Left lung (tissue), 14 donors: ENCODE data around the gene PDE4B. TPM values are rescaled to one million over a fixed set of nuclear protein-coding genes. Genes with fewer than 3 reads are reported as not detected.

ENCODE experiments used
- ATAC-seq: fragments of 200-7000 bp; cut with Tn5 transposase; one replicate; pipeline ENCODE4 v1.9.1; 2020; ENCODE audit warnings: moderate library complexity
- DNase-seq, 4 donors: peaks; one replicate each; pipeline ENCODE4 v3.0.0-alpha.2; 2013 to 2020
- H3K27ac ChIP-seq, 2 donors: fragments of 200-600 bp; sonication (generic) in 1 of 2; one replicate each; pipeline versions ENCODE4 v1.5.0 to v1.8.0; 2020 to 2021
- H3K27me3 ChIP-seq, 2 donors: fragments of 200-600 bp; sonication (generic) in 1 of 2; one replicate each; pipeline versions ENCODE4 v1.5.0 to v1.8.0; 2020 to 2021
- H3K36me3 ChIP-seq, 2 donors: fragments of 200-600 bp; sonication (generic) in 1 of 2; one replicate each; pipeline versions ENCODE4 v1.5.0 to v1.8.0; 2020 to 2021
- H3K4me1 ChIP-seq, 2 donors: fragments of 200-600 bp; one replicate each; pipeline ENCODE4 v1.8.0; 2021
- H3K4me3 ChIP-seq, 2 donors: fragments of 200-600 bp; sonication (generic) in 1 of 2; one replicate each; pipeline versions ENCODE4 v1.5.0 to v1.8.0; 2020 to 2021; ENCODE audit warnings: mild to moderate bottlenecking in 1 of 2
- H3K9me3 ChIP-seq, 2 donors: fragments of 200-600 bp; sonication (generic) in 1 of 2; one replicate each; pipeline versions ENCODE4 v1.5.0 to v1.8.0; 2020 to 2021
- intact Hi-C, 2 donors: fragments of 100-400 bp; cut with DNase I; formaldehyde crosslinking; loops; one replicate each; pipeline versions ENCODE4 v1.11.2 to v1.14.2; 2022
- long read RNA-seq, 12 donors: library from polyadenylated mRNA in 2 of 12; unstranded in 2 of 12; transcript quantifications; one replicate each; pipeline ENCODE4 v2.0.0 and lab custom pipeline, GENCODE V29; 2019 to 2026
- polyA plus RNA-seq, 6 donors: library from polyadenylated mRNA; unstranded; fragments of 120-200 nt; gene quantifications; one replicate each; pipeline ENCODE4 v1.2.1, GENCODE V29; 2013; ENCODE audit not compliant: insufficient read length in 6 of 6
- total RNA-seq, 2 donors: library from RNA; stranded (reverse); fragmentation: NEBNext Ultra II Directional; extraction: Animal tissue kit (Norgen Biotek cat#: 25700); gene quantifications; one replicate each; pipeline ENCODE4 v1.2.1, GENCODE V29; 2021
- TF ChIP-seq, protein P1 (sequence below), 2 donors: fragments of 200-600 bp; sonication (generic) in 1 of 2; IDR thresholded peaks; one replicate each; pipeline versions ENCODE4 v1.5.0 to v1.8.0; 2021; ENCODE audit warnings: antibody characterized with exemption in 2 of 2
- donor health status: DM: no; HTN: yes; CAD: no.
- donor health status: DM: no; HTN: no; CAD: no.

PDE4B gene
- total RNA-seq (10 to 100 TPM in 1 of 2 donors, 1 to 10 TPM in 1; 8.6 to 16.8 TPM), polyA plus RNA-seq (10 to 100 TPM; 16.3 to 50.7 (median 26.0) TPM)
- long read RNA-seq, donor 1, partial matches to known transcripts, result 0 of 4 reads
- long read RNA-seq, donor 1, other reads (novel, unspliced or antisense), result 0 of 4 reads
- long read RNA-seq, donor 2, partial matches to known transcripts, result 6 of 9 reads
- long read RNA-seq, donor 2, other reads (novel, unspliced or antisense), result 0 of 9 reads
- long read RNA-seq, donor 3, partial matches to known transcripts, result 0 of 4 reads
- long read RNA-seq, donor 3, other reads (novel, unspliced or antisense), result 0 of 4 reads
- long read RNA-seq, donor 4, partial matches to known transcripts, result 1 of 1 reads
- long read RNA-seq, donor 4, other reads (novel, unspliced or antisense), result 0 of 1 reads
- long read RNA-seq, donor 5, partial matches to known transcripts, result 0 of 3 reads
- long read RNA-seq, donor 5, other reads (novel, unspliced or antisense), result 0 of 3 reads
- long read RNA-seq, donor 6, transcript PDE4B-203 (10 exons, 3,982 nt), result major isoform, 5 of 5 reads
- long read RNA-seq, donor 6, partial matches to known transcripts, result 0 of 5 reads
- long read RNA-seq, donor 6, other reads (novel, unspliced or antisense), result 0 of 5 reads
- long read RNA-seq, donor 7, partial matches to known transcripts, result 23 of 24 reads
- long read RNA-seq, donor 7, other reads (novel, unspliced or antisense), result 0 of 24 reads
- long read RNA-seq, donor 8, partial matches to known transcripts, result 13 of 16 reads
- long read RNA-seq, donor 8, other reads (novel, unspliced or antisense), result 0 of 16 reads
- long read RNA-seq, donor 9, result 0 reads
- long read RNA-seq, donor 10, partial matches to known transcripts, result 4 of 4 reads
- long read RNA-seq, donor 10, other reads (novel, unspliced or antisense), result 0 of 4 reads
- long read RNA-seq, donor 11, partial matches to known transcripts, result 6 of 10 reads
- long read RNA-seq, donor 11, other reads (novel, unspliced or antisense), result 0 of 10 reads
- long read RNA-seq, donor 12, partial matches to known transcripts, result 0 of 3 reads
- long read RNA-seq, donor 12, other reads (novel, unspliced or antisense), result 0 of 3 reads

DNA sequence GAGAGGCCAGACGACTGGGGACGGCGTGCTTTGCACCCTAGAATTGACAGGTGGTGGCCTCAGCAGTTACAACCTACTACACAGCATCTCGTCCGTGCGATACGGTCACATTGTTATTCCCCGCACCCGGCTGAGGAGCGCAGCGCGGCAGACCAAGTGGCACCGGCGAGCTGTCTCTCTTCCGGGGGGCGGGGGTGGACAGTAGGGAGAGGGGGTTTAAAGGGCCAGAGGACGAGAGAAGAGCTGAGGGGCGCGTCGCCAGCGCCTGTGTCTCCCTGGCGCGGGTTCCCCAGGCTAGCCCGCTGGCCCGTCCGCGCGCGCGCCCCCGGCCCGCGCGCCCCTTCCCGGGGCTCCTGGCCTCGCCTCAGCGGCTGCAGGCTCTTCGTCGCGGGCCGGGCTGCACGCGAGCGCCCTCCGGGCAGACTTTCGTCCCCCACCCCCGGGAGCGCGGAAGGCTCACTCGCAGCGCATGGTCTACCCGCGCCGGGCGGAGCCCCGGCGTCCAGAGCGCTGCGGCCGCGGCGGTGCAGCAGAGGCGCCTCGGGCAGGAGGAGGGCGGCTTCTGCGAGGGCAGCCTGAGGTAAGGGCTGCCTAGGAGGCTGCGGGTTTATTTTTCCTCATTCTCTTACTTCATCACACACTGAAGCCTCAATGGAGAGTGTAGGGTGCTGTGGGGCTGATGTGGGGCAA, at the start of gene PDE4B:
TSS of gene PDE4B (plus strand) at position 227 of the 690 bp plus-strand sequence.
- H3K4me3 ChIP-seq, result peak within 1 kb of the TSS; percentile 26 to 40
- H3K27me3 ChIP-seq, result peaks cover 35 to 58% of the 10 kb centered on the region in 2 donors
- H3K27ac ChIP-seq, result no peak within 1 kb of the TSS
- intact Hi-C loops, result no loop called here
- DNase-seq (peak in 2 of 4 donors; percentile 14 to 78), ATAC-seq (peak; percentile 55)
- TF ChIP-seq, protein P1, sequence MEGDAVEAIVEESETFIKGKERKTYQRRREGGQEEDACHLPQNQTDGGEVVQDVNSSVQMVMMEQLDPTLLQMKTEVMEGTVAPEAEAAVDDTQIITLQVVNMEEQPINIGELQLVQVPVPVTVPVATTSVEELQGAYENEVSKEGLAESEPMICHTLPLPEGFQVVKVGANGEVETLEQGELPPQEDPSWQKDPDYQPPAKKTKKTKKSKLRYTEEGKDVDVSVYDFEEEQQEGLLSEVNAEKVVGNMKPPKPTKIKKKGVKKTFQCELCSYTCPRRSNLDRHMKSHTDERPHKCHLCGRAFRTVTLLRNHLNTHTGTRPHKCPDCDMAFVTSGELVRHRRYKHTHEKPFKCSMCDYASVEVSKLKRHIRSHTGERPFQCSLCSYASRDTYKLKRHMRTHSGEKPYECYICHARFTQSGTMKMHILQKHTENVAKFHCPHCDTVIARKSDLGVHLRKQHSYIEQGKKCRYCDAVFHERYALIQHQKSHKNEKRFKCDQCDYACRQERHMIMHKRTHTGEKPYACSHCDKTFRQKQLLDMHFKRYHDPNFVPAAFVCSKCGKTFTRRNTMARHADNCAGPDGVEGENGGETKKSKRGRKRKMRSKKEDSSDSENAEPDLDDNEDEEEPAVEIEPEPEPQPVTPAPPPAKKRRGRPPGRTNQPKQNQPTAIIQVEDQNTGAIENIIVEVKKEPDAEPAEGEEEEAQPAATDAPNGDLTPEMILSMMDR (IDR thresholded peaks at IDR 0.05), result no peak
- H3K9me3 ChIP-seq, result peaks cover 0 to 22% of the 10 kb centered on the region in 2 donors
- H3K36me3 ChIP-seq, result no peaks in the 10 kb centered on the region
- peaks cover 5 to 20% of the 10 kb centered on the region in 2 donors for H3K4me1 ChIP-seq

DNA sequence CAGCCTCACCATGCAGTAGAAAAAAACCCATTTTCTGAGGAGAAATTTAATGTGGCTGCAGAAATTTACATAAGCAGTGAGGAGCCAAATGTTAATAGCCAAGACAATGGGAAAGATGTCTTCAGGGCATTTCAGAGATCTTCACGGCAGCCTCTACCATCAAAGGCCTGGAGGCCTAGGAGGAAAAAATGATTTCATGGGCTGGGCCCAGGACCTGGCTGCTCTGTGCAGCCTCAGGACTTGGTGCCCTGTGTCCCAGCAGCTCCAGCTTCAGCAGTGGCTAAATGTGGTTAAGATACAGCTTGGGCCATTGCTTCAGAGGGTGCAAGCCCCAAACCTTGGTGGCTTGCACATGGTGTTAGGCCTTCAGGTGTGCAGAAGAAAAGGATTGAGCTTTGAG, 48.0 kb upstream of the PDE4B start:
- ATAC-seq, result no peak
- Histone ChIP-seq H3K4me1 (no peaks in the 10 kb centered on the region), H3K4me3 (no peak overlapping the region), H3K27me3 (no peaks in the 10 kb centered on the region), H3K36me3 (no peaks in the 10 kb centered on the region), H3K9me3 (peaks cover 0 to 40% of the 10 kb centered on the region in 2 donors), H3K27ac (no peak overlapping the region)
- DNase-seq, result no peak
- TF ChIP-seq, protein P1 (IDR thresholded peaks at IDR 0.05), result no peak
- intact Hi-C loops, result no loop called here

DNA sequence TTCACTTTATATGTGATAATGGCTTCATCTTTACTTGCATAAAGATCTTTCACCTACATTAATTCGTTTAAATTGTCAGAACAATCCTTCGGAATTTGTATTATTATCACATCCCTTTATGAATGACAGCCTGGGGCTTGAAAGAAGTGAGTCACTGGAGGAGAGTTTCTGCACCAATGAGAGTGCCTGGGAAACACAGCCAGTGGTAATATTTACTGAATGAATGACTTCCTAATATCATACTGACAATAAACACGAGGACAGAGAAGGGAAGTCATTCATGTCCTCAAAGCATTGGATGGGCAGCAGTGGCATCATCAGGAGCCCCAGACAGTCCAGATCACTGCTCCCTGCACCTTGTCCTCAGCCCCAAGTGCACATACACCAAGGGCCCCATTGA, 40.7 kb upstream of the PDE4B start:
- Histone ChIP-seq H3K27ac (no peak overlapping the region), H3K4me1 (no peaks in the 10 kb centered on the region), H3K27me3 (no peaks in the 10 kb centered on the region), H3K36me3 (no peaks in the 10 kb centered on the region), H3K4me3 (no peak overlapping the region), H3K9me3 (no peaks in the 10 kb centered on the region)
- intact Hi-C loops, result no loop called here
- TF ChIP-seq, protein P1 (IDR thresholded peaks at IDR 0.05), result no peak
- ATAC-seq, result no peak
- no peak for DNase-seq

DNA sequence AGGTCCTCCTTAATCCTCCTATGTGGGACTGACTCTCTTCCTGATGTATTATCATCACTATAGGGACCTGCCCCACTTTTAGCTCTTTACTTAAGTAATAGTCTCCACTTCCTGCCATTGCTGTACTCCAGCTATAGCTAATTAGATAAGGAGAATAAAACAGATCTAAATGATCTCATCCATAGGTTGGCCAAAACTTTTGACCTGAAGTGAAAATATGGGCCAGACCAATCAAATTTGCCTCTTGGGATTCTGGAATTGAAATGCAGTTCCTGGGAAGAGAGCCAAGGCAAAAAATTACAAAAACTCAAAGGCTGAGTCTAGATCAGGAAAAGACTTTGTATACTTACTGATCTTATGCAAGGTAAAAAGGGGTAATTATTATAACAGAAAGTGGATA, 36.1 kb upstream of the PDE4B start:
- no peaks in the 10 kb centered on the region for H3K27me3 ChIP-seq
- intact Hi-C loops, result no loop called here
- H3K4me1 ChIP-seq, result no peaks in the 10 kb centered on the region
- H3K36me3 ChIP-seq, result no peaks in the 10 kb centered on the region
- TF ChIP-seq, protein P1 (IDR thresholded peaks at IDR 0.05), result no peak
- no peak overlapping the region for H3K27ac ChIP-seq
- ATAC-seq, result no peak
- H3K9me3 ChIP-seq, result no peaks in the 10 kb centered on the region
- H3K4me3 ChIP-seq, result no peak overlapping the region
- no peak for DNase-seq
